HG03064 (cell line): ENCODE measurements around the gene PRMT7.
A peak's percentile ranks its signal among the peaks of the same experiment; 100 is the strongest.
"Not testable (repeated sequence)": the region's sequence is repeated elsewhere in the genome, so short reads cannot be mapped to it uniquely, and the experiment has no call there.

Experiments
- ATAC-seq: cut with Tn5 transposase; IDR thresholded peaks from one replicate; pipeline ENCODE4 v1.9.1; 2021; ENCODE audit warnings: low read depth; ENCODE audit not compliant: unreplicated experiment

The PRMT7 gene

DNA sequence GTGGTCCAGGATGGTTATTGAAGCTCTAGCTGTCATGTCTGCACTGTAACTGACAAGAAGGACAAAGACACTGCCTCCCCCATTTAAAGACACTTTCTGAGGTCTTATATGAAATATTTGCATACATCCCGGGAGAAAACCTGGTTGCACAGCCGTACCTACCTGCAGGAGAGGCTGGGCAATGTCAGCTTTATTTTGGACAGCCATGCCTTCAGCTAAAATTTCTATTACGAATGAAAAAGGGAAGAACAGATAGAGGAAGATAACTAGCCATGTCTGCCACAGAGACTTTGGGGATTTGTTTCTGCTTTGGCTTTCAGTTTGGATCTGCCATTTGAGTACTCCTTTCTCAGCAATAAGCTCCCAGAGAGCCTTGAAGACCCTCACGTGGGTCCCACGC is 27.5 kb upstream of the PRMT7 start:
- no peak for ATAC-seq

- no peak for ATAC-seq
Observed at GRCh38 chr16:68283801-68284598, 26.8 kb upstream of the PRMT7 start.

DNA sequence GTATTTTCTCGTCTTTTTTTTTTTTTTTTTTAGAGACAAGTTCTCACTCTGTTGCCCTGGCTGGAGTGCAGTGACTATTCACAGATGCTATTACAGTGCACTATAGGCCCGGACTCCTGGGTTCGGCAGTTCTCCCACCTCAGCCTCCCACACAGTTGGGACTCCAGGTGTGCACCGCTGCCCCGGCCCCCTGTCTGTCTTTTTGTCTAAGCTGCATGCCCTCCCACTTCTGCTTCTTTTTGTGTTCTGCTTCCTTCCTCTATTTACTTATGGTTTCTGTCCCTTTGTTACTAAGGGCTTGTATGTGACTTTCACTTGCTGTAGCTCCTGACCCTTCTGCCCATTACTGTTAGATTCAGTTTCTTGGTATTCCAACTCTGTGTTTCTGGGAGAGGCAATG is 26.0 kb upstream of the PRMT7 start:
- no peak for ATAC-seq

DNA sequence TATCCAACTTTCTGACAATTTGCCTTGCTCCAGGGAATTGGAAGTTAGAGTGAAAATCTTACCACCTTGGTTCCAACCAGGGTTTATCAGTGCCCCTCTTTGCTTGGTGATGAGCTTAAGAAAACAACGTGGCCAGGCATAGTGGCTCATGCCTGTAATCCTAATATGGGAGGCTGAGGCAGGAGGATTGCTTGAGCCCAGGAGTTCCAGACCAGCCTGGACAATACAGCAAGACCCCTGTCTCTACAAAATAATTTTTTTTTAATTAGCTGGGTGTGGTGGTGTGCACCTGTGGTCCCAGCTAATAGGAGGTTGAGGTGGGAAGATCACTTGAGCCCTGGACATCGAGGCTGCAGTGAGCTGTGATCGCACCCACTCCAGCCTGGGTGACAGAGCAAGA is 25.1 kb upstream of the PRMT7 start:
- ATAC-seq, result no peak

DNA sequence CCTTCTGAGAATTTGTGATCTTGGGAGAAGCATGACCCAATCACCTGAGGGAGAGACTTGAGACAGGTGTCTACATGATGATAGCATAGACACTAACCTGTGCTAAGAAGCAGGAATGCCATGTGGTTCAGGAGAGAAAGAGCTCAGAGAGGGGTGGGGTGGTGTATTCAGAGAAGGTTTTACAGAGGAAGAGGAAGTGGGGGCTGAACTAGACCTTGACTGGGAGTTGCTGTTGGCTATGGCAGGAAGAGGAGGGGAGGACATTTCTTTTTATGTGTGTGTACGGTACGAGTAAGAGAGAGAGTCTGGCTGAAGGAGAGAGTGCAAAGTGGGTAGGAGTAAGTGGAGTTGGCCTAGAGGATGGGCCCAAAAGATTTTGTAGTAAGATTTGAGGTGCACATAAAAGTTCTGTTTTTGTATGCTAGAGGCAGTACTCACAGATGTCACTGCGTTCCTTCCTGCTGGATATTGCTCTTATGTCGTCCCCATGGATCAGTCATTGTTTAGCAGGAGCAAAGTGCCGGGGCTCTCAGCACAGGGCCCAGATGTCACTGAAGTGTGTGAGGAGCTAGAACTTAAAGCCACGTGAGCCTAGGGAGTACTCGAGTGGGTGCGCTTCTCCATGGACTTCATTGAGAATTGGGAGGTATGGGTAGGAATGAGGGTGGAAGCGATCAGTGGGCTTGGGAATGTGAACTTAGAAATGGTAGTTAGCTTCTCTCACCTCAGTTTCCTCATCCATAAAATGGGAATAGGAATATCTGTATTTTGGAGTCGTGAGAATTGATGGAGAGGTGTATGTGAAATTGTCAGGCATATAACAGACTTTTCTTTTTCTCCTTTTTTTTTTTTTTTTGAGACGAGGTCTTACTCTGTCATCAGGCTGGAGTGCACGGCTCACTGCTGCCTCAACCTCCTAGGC is 24.4 kb upstream of the PRMT7 start:
- no peak for ATAC-seq

DNA sequence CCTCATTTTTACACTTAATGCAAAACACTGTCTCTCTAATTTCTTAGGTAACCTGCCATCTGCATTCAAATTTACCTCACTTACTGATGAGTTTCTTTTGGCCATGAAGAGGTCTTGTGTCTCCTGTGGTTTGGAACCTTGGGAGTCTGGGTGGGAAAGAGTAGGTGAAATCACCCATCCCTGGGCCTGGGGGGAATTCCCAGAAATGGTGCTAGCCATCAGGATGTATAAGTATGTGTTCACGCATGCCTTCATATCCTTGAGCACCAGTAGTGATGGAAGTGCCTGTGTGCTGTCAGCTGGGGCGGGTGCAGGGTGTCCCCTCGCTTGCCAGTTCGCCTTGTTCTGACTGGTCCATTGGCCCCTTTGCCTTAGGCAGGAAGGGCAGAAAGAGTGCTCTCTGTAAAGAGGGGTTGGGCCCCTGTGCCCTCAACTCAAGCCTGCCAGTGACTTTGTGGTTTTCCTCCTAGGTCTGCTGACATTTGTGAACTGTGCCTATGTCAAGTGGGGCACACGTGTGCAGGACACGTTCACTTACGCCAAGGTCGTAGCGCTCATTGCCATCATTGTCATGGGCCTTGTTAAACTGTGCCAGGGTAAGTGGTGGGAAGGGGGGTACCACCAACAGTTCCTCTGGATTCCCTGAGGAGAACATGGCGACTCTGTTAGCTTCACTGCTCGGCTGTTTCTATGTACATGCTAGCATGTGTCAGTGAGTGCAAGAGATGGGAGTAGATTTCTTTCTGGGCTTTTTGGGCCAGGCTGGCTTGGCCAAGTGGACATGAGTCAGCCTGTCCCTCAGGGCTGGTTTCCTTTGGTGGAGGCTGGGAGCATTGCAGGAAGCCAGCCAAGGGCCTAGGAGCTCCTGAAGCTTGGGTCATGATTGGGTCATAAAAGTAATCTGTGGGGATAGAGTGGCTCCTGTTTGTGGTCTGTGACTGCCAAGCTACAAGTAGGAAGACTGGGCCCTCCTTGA is 23.3 kb upstream of the PRMT7 start:
- no peak for ATAC-seq

- ATAC-seq, result no peak
Observed at GRCh38 chr16:68288252-68288650, 22.6 kb upstream of the PRMT7 start.

- not testable (repeated sequence) for ATAC-seq
Observed at GRCh38 chr16:68288796-68289195, 22.0 kb upstream of the PRMT7 start.

DNA sequence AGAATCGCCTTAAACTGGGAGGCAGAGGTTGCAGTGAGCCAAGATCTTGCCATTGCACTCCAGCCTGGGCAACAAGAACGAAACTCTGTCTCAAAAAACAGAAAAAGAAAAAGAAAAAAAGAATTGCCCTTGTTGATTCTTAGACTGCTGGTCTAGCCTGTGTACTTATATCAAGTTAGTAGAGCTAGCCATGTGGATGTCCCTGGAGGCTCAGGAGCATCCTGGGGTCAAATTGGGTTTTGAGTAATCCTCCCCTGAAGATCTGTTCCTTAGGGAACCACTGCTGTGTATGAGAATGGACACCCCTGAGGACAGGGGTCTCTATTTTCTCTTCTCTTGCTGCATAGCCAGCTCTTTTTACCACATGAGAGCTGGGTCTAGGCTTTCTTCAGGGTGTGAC is 21.6 kb upstream of the PRMT7 start:
- no peak for ATAC-seq

DNA sequence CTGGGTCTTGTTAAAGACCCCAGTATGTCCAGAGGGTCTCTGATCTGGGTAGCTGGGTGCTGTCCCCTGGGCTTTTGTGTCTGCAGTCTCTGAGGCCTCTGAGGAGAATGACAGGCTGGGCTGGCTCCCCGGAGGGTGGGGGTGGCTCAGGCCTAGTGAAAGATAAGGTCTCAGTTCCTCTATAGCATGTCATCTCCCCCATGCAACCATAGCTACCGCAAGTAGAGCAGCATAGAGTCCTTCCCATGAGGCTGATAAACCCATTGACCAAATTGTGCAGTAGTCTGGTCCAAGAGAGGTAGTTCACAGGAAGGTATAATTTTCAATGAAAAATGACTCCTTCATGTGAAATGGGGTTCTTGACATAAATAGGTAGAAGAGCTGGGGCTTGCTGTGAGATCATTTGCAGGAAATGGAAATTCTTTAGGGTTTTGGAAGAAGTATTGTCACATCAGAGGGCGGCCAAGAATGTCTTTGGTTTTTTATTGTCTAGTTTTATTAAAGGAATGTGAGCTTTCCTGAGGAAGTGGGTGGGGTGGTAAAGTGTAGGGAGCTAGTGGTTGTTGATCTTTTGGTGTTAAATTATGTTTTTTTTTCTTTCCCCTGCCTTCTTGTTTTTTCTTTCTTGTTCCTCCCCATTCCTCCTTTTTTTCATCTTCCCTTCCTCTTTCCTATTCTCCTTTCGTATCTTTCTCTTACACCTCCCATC is 21.0 kb upstream of the PRMT7 start:
- peak; percentile 81 for ATAC-seq

DNA sequence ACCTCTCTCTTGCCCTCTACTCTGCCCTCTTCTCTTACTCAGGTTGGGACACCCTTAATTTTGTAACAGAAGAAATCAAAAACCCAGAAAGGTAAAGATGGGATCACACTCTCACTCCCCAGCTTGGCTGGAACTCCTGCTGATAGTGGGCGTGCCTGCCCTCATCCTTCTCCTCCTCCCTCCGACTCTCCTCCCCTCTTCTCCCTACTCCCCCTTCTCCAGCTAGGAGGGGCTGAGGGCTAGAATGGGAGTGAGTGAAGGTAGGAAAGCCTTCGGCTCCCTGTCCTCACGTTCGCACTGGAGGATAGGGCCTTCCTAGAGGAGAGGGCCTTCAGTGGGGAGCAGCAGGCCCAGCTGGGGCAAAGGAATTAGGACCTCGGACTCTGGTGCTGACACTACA is 20.4 kb upstream of the PRMT7 start:
- no peak for ATAC-seq

- ATAC-seq, result no peak
Observed at GRCh38 chr16:68291227-68291626, 19.6 kb upstream of the PRMT7 start.

- ATAC-seq, result no peak
Observed at GRCh38 chr16:68292425-68292824, 18.4 kb upstream of the PRMT7 start.

- no peak for ATAC-seq
Observed at GRCh38 chr16:68296291-68296690, 14.5 kb upstream of the PRMT7 start.

DNA sequence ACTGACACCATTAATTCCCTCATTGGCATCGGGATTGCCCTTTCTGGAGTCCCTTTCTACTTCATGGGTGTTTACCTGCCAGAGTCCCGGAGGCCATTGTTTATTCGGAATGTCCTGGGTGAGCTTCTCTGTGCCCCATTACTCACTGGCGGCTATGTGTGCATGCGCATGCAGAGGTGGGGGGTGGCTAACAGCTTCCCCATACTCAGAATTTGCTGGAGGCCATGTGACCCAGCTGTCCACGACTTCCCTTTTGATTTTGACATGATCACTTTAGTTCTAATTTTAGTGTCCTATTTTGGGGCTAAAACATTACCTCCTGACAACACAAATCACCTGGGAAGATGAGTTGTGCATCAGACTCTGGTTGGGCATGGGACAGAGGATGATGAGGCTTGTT is 14.1 kb upstream of the PRMT7 start:
- ATAC-seq, result no peak

GRCh38 chr16:68297908-68298307 is 12.9 kb upstream of the PRMT7 start:
- no peak for ATAC-seq

DNA sequence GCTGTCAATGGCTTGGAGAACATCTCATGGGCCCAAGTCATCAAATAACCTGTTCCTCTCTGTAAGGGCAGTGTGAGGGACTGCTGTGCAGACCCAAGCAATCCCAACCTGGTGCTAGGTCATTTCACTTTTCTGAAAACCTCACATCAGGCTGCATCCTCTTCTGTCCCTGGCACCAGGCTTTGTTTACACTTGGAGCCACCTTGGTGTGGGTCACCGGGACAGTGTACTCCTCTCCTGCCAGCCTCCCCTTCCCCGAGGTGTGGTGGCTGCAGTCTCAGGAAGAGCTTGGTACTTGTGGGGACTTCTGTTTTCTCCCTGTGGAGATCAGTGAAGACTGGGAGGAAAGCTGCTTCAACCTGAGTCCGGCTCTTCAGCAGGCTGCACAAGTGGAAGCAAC is 12.5 kb upstream of the PRMT7 start:
- ATAC-seq, result no peak

DNA sequence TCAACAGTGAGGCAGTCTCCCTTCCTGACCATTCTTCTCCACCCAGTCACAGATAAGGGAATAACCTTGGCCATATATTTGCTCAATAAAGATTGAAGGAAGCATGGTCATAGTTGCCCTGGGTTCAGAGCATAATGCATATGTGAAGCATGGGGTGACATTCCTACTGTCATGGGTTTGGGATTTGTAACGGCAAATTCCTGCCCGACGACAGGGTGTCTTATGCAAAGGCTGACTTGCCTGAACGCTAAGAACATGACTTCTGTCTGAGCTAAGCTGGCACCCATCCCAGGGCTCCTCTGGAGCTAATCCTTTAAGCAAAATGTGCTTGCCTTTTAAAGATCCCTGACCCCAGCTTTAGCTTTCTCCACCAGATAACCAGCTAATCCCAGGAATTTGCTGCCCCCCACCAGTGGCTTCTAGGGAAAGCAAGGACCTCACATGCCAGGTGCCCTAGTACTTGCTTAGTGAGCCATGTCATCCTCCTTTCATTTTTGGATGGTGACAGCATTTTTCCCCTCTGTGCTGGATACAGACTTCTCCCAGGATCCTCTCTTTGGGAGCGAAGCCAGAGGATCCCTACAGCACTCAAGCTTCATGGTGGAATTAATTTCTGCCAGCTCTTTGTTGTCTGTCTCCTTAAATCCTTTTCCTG is 11.8 kb upstream of the PRMT7 start:
- ATAC-seq, result no peak
